Stimulated activated CD8-positive, alpha-beta memory T cell treated with anti-CD3 and anti-CD28 coated beads, Interleukin-7, amount 100 ng/mL, for 4 hours (primary cell): ENCODE results near the gene EIF1.
A peak's percentile ranks its signal among the peaks of the same experiment; 100 is the strongest.

Experiments used
- DNase-seq, 2 donors: peaks; one replicate each; pipeline ENCODE4 v3.0.0-alpha.2; 2020; ENCODE audit warnings: low read depth in 2 of 2

EIF1 gene

GRCh38 chr17:41735744-41736143 is 47.1 kb downstream of the EIF1 start:
- DNase-seq: no peak

GRCh38 chr17:41736983-41737679 is 48.4 kb downstream of the EIF1 start:
- no peak for DNase-seq

GRCh38 chr17:41737680-41738023 is 49.0 kb downstream of the EIF1 start:
- DNase-seq: no peak

DNA sequence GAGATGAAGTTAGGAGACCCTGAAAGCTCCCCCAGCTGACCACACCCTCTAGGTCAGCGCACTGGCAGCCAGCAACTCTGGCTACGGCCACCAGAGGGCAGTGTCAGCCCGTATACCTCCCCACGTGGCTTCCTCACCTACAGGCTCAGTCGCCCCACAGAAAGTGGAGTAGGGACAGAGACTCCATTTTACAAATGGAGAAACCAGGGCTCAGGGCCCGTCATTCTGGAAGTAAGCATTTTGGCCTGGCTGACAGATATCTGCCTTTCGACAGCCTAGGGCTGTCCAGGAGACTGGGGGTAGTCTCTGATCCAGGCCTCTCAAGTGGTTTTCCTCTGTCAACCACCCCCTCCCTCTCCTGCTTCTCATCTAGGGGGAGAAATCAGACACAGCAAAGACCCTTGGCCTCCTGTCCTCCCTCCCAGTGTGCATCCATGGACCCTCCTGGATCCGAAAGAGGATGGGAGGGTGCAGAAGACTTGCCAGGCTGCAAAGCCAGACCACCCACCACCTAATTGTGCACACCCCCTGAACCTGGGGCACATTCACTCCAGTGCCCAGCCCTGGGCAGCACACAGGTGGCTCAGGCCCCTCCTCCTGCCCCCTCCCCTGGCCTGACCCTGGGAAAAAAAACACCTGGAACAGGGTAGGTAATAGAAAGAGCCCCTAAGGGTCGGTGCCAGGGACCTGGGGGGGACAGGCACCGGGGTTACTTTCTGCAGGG is 49.6 kb downstream of the EIF1 start:
- DNase-seq: peak; percentile 58 to 66

DNA sequence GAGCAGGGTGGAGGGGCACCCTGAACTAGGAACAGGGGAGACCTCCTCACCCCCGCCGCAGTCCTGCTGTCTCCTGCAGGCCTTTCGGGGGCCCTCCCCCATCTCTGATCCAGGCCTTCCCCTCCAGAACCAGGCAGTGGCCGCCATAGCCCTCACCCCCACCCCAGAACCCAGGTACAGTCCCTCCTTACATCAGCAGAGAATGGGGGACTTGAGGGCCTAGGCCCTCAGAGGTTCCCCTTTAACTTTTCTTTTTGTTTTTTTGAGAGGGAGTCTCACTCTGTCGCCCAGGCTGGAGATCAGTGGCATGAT is 50.1 kb downstream of the EIF1 start:
- no peak for DNase-seq

DNA sequence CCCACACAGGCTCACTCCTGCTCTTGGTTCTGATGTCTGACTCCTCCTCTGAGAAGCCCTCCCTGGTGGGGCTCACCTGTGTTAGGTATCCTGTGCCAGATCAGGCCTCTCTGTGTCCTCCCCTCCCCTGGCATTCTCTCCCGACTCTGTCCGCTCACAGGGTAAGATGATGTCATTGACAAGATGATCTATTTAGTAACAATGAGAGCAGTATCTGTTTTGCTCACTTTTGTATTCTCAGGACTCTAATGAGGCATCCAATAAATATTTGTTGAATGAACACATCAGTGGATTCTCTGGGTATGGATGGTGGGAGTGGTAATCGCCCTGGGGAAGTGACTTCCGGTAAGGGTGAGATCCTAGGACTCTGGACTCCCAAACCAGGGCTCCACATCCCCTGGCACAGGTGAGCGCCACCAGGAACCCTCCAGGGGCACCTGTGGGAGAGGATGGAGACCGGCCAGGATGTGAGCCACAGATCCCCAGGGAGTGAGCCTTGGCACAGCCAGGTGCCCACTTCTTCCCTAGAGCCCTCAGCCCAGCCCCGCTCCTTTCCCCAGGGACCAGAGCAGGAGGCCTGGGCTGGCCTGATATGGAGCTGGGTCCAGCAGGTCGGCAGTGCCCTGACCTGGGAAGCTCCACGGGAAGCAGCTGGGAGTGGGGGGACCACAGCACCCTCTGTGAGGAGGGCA is 51.1 kb downstream of the EIF1 start:
- no peak for DNase-seq

DNA sequence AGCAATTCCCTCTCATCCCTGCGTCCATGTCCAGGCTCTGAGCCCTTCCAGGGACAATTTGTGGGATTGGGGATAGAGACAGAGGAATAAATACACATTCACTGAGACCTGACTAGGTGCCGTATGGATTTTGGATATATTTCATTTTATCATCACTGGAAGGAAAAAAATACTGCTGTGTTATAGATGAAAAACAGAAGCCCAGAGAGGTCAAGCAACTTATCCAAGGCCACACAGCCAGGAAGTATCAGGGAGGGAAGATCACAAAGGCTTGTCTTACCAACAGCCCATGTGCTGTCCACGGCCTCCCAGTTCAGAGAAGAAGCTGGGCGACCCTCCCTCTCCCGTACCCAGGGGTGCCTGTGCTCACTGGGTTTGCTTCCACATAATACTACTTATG is 51.8 kb downstream of the EIF1 start:
- no peak for DNase-seq

- DNase-seq: no peak
Measured at GRCh38 chr17:41741709-41742108, 53.0 kb downstream of the EIF1 start.
